Caki2 (cell line): ENCODE data around the gene PSME4. TPM values are rescaled to one million over a fixed set of nuclear protein-coding genes. Genes with fewer than 3 reads are reported as not detected.
"Not testable (repeated sequence)": the region's sequence is repeated elsewhere in the genome, so short reads cannot be mapped to it uniquely, and the experiment has no call there.

Source experiments
- DNase-seq: peaks from one replicate; pipeline ENCODE4 v3.0.0-alpha.2; 2015; ENCODE audit warnings: low read depth
- in situ Hi-C: cut with HindIII; loops from 2 replicates; pipeline ENCODE4 v1.10.0; 2016; ENCODE audit warnings: low sequenced_read_pairs, low pct_unique_long_range_greater_than_20kb, mixed read lengths
- total RNA-seq: library from RNA; depleted of rRNA; stranded (reverse); fragments of >200 nt; shearing (Covaris generic); gene quantifications from 2 replicates; pipeline ENCODE4 v1.2.3, GENCODE V29; 2014; ENCODE audit warnings: low replicate concordance; rRNA removed

The PSME4 gene
- total RNA-seq, 1 experiment from 2014 or later: 13.0 TPM

DNA sequence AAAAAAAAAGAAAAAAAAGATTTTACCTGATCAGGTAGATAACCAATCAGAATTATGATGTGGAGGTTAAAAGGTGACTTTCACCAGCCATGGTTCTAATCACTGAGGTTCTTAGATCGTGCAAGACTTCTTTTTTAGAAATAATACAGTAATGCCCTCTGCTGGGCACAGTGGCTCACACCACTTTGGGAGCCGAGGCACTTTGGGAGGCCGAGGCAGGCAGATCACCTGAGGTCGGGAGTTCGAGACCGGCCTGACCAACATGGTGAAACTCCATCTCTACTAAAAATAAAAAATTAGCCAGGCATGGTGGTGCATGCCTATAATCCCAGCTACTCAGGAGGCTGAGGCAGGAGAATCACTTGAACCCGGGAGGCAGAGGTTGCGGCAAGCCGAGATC is 147.2 kb downstream of the PSME4 start:
- in situ Hi-C loops, DNase-seq: not testable (repeated sequence)

- in situ Hi-C loops: no loop called here
- peak; percentile 6 for DNase-seq
These were observed 149.0 kb downstream of the PSME4 start for GRCh38 chr2:53821810-53822209.

GRCh38 chr2:53820711-53821110 is 150.1 kb downstream of the PSME4 start:
- in situ Hi-C loops: no loop called here
- no peak for DNase-seq

- in situ Hi-C loops: no loop called here
- no peak for DNase-seq
These were observed 150.7 kb downstream of the PSME4 start for GRCh38 chr2:53820048-53820447.

DNA sequence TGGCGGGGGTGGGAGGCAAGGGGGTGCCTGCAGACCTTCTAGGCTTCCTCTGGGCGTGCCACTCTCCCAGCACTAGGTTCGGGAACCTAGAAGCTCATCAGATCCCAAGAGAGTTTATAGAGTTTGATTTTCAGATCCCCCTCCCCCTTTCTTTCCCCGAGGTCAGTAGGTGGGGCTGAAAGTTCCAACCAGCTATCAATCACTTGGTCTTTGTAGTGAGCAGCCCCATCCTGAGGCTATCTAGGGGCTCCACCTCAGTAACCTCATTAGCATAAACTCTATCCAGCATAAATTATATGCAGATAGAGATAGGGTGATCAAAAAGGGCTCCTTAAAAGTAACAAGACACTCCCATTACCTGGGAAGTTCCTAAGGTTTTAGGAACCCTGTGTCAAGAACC is 151.2 kb downstream of the PSME4 start:
- in situ Hi-C loops: no loop called here
- no peak for DNase-seq

GRCh38 chr2:53818854-53819435 is 151.8 kb downstream of the PSME4 start:
- DNase-seq: no peak
- in situ Hi-C loops: no loop called here

Other genes with a start within 250 kb of the PSME4 start
- 15.2 and 24.5 TPM in 2 replicates for gene CHAC2, start 203.2 kb downstream of the PSME4 start, total RNA-seq
- 15.9 and 20.0 TPM in 2 replicates for gene ASB3, start 184.0 kb downstream of the PSME4 start, total RNA-seq
- gene ERLEC1, start 183.9 kb downstream of the PSME4 start, total RNA-seq: 32.9 and 33.9 TPM in 2 replicates
- not detected in 2 replicates for gene GPR75, start 111.0 kb downstream of the PSME4 start, total RNA-seq
- gene ACYP2, start 144.6 kb upstream of the PSME4 start, total RNA-seq: 15.3 and 20.2 TPM in 2 replicates